GM12872 (cell line): ENCODE data around the gene CCSER1.

Experiments used
- CTCF ChIP-seq: IDR thresholded peaks from 3 replicates; pipeline ENCODE4 v1.5.1; 2011; ENCODE audit warnings: low read depth, mild to moderate bottlenecking, low read length, moderate library complexity; ENCODE audit not compliant: insufficient read depth

CCSER1 gene

DNA sequence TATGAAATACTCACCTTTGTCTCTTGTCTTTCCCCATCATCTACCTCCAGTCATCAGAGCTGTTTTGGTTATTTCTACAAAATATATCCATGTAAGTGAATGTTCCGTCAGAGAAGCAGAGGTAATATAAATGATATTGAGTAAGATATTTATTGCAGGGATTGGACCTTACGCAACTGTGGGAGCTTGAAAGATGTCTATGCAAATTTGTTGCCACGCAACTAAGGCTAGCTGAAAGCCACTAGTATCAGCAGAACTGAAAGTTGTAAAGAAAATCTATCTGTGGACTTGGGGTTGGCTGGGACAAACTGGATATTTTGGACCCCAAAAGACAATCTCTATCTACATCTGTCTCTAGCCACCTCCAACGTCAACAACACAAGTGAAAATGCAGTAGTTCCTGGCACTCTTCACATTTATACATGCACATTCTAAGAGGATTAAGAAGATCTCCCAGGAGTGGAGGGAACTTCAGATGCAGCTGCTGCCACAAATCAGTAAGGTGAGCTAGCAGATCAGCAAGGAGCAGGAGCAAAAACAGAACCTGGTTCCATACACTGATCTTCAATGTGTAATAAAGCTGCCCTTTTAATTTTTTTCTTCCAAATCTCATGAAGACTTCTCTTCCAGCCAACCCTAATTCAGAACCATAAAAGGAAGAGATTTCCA lies 8.5 kb upstream of the CCSER1 start:
- no peak for TF ChIP-seq CTCF

- TF ChIP-seq CTCF, result peak; percentile 20; the same call in 1 of the 3 replicates
Measured at GRCh38 chr4:90120037-90120436, 7.2 kb upstream of the CCSER1 start.

DNA sequence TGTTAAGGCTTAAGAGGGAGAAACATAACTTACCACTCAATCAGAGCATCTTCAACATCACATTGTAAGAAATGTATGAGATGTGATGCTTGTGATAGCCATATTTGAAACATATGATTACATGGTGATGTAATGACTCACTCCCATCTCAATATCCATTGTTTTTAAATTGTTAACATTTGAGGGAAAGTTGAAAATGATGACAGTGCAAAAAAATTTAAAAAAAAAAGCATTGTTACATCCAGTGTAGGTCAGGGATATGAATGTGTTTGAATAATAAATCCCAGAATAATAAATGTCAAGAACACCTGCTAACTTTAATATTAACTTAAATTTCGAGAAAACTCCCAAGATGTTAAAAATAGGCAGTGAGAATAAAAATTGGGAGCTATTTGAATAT lies 6.4 kb upstream of the CCSER1 start:
- no peak for TF ChIP-seq CTCF

GRCh38 chr4:90121676-90122354 lies 5.4 kb upstream of the CCSER1 start:
- TF ChIP-seq CTCF, result no peak

- TF ChIP-seq CTCF, result no peak
Measured at GRCh38 chr4:90122355-90122748, 4.8 kb upstream of the CCSER1 start.

DNA sequence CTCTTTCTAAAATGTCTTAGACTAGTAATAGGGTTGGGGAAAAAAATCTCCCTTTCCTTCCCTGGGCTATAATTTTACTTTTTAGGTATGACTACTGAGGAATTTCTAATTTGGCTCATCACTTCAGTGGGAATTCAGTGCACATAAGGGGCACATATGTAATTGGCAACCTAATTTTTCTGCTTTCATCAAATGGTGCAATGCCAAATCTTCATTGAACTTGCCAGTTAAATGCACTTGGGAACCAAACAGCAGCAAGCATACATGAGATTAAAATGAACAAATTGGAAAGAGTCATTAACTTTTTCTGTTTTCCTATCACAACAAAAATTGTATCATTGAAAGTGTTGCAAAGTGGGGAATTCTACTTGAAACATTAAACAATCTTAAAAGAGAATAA lies 2.9 kb upstream of the CCSER1 start:
- no peak for TF ChIP-seq CTCF

- TF ChIP-seq CTCF, result no peak
Measured at GRCh38 chr4:90126805-90127204, 389 bp upstream of the CCSER1 start.
